Mucosa of descending colon (tissue), 3 donors: ENCODE measurements around the gene MBD1. TPM values are rescaled to one million over a fixed set of nuclear protein-coding genes. Genes with fewer than 3 reads are reported as not detected.

ENCODE experiments used
- ATAC-seq: fragments of 200-7000 bp; cut with Tn5 transposase; one replicate; pipeline ENCODE4 v1.9.1; 2020; ENCODE audit warnings: mild to moderate bottlenecking, moderate library complexity
- DNase-seq, 3 donors: peaks; one replicate each; pipeline ENCODE4 v3.0.0-alpha.2; 2020
- H3K36me3 ChIP-seq: fragments of 200-600 bp; one replicate; pipeline ENCODE4 v1.8.0; 2021; ENCODE audit warnings: low read depth, mild to moderate bottlenecking
- H3K4me1 ChIP-seq: fragments of 200-600 bp; one replicate; pipeline ENCODE4 v1.8.0; 2021; ENCODE audit warnings: low read depth, mild to moderate bottlenecking
- H3K4me3 ChIP-seq: fragments of 200-600 bp; one replicate; pipeline ENCODE4 v1.8.0; 2021; ENCODE audit warnings: mild to moderate bottlenecking
- H3K9me3 ChIP-seq: fragments of 200-600 bp; one replicate; pipeline ENCODE4 v1.8.0; 2021; ENCODE audit warnings: mild to moderate bottlenecking
- intact Hi-C, 2 donors: fragments of 100-400 bp; cut with DNase I in 1 of 2; cut with micrococcal nuclease in 1 of 2; formaldehyde crosslinking; loops; one replicate each; pipeline versions ENCODE4 v1.11.0 to v1.11.1; 2022; cut with DNase I, micrococcal nuclease
- total RNA-seq, 3 donors: library from RNA; stranded (reverse); fragmentation: NEBNext Ultra II Directional in 2 of 3; extraction: Animal tissue kit (Norgen Biotek cat#: 25700) in 2 of 3; gene quantifications; one replicate each; pipeline versions ENCODE4 v1.2.1 to v1.2.4, GENCODE V29; 2021 to 2023
- TF ChIP-seq, protein P1 (sequence below): fragments of 200-600 bp; IDR thresholded peaks from one replicate; pipeline ENCODE4 v1.8.0; 2022; ENCODE audit warnings: antibody characterized with exemption, mild to moderate bottlenecking
- donor health status: DM: no; HTN: no; CAD: no; lungs with moderate emphysema.
- donor health status: DM: no; HTN: no; CAD: no.
- donor health status: DM: no; HTN: yes; CAD: no.

The MBD1 gene
- total RNA-seq, 3 donors from 2014 or later: 71.4 to 90.2 (median 75.1) TPM

DNA sequence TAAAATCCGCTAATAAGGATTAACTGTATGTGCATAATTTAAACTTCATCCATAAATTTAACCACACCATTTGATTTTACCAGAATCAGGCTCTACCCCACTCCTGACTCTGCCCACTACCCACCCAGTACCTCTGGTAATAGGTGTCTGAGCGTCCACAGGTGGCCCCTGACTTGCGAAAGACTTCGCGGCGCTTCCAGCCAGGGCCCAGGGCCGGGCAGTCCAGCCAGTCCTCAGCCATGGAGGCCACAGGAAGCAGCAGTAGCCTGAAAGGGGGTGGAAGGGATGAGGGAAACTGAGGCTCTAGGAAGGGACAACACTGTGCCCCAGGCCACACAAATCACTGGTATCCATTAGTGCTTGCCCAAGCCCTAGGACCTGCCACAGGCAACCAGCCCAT, 1.6 kb downstream of the MBD1 start:
- Histone ChIP-seq H3K4me3 (no peak overlapping the region), H3K9me3 (no peaks in the 10 kb centered on the region), H3K4me1 (peaks cover 26% of the 10 kb centered on the region), H3K36me3 (peaks cover 13% of the 10 kb centered on the region)
- DNase-seq (no peak), ATAC-seq (no peak)
- TF ChIP-seq, protein P1, sequence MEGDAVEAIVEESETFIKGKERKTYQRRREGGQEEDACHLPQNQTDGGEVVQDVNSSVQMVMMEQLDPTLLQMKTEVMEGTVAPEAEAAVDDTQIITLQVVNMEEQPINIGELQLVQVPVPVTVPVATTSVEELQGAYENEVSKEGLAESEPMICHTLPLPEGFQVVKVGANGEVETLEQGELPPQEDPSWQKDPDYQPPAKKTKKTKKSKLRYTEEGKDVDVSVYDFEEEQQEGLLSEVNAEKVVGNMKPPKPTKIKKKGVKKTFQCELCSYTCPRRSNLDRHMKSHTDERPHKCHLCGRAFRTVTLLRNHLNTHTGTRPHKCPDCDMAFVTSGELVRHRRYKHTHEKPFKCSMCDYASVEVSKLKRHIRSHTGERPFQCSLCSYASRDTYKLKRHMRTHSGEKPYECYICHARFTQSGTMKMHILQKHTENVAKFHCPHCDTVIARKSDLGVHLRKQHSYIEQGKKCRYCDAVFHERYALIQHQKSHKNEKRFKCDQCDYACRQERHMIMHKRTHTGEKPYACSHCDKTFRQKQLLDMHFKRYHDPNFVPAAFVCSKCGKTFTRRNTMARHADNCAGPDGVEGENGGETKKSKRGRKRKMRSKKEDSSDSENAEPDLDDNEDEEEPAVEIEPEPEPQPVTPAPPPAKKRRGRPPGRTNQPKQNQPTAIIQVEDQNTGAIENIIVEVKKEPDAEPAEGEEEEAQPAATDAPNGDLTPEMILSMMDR: no peak
- intact Hi-C loops: no loop called here

DNA sequence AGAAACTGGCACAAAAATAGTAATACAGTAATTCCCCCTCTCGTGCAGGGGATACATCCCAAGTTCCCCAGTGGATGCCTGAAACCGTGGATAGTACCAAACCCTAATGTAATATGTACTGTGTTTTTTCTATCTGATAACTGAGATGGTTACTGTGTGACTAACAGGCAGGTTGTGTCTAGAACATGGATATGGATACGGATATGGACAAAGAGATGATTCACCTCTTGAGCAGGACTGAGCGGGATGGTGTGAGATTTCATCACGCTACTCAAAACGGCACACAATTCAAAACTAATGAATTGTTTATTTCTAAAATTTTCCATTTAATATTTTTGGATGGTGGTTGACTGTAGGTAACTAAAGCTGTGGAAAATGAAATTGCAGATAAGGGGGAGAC, 3.4 kb downstream of the MBD1 start:
- H3K4me1 ChIP-seq: peaks cover 26% of the 10 kb centered on the region
- H3K36me3 ChIP-seq: peaks cover 20% of the 10 kb centered on the region
- DNase-seq (no peak), ATAC-seq (no peak)
- intact Hi-C loops: no loop called here
- no peak overlapping the region for H3K4me3 ChIP-seq
- TF ChIP-seq, protein P1: no peak
- H3K9me3 ChIP-seq: no peaks in the 10 kb centered on the region

DNA sequence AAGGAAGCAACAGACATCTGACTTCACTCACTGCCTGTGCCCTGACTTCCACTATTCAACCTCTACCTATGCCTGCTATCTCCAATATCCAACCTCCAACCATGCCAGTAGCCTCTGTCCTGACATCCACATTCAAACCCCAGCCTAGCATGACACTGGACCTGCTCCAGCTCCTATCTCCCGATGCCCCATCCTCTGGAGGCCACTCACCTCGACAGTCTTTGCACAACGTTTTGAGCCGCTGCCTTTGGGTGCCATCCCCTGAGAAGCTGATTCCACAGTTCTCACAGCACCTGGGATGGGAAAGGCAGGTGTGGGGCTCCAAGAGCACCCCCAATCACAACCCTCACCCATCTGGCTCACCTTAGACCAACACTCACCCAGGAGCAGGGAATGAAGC, 4.9 kb downstream of the MBD1 start:
- DNase-seq (no peak), ATAC-seq (no peak)
- peaks cover 23% of the 10 kb centered on the region for H3K36me3 ChIP-seq

DNA sequence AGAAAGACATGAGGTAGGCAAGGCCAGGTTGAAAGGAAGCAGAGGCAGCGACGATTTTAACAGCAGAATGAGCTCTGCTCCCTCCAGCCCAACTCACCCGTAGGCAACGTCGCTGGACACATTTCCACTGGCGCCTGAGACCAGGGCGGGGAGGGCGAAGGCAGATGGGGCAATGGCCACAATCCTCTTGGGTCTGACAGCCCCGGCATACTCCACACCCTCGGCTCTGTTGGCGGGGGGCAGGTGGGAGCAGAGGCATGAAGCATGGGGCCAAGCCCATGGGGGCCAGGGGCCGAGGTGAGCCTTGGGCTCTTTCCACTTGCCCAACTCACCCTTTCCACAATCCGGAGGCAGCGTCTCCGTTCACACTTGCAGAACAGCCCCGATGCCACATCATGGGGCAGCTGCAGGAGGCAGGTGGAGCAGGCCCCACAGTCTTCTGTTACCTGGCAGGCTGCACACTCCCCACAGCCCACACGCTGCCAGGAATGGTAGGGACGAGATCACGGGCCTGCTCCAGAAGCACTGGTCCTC, 5.8 kb downstream of the MBD1 start:
- ATAC-seq (no peak), DNase-seq (peak in 1 of 3 donors; percentile 39)

More for the DNA sequence above, 4.9 kb downstream of the MBD1 start:
- H3K9me3 ChIP-seq: no peaks in the 10 kb centered on the region
- intact Hi-C loops: no loop called here
- TF ChIP-seq, protein P1: no peak
- peaks cover 21% of the 10 kb centered on the region for H3K4me1 ChIP-seq
- no peak overlapping the region for H3K4me3 ChIP-seq

DNA sequence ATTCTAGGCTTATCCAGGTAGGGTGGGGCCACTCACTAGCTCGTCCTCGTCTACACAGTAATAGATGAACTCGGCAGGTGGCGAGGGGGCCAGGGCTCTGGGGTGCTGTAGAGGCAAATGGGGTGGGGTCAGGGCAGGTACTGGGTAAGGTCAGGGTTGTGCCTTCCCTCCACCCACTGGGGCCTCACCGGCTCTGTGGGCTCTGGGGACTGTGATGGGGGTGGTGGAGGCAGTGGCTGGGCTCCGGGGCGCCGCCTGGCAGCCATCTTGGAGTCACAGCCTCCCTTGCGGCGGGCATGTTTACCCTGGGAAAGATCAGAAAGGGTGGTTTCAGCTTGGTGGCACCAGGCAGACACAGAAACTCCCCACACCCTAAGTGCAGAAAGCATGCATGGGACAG, 6.4 kb downstream of the MBD1 start:
- ATAC-seq (no peak), DNase-seq (no peak)
- H3K36me3 ChIP-seq: peaks cover 21% of the 10 kb centered on the region
- peaks cover 14% of the 10 kb centered on the region for H3K4me1 ChIP-seq
- intact Hi-C loops: no loop called here
- TF ChIP-seq, protein P1: no peak
- no peaks in the 10 kb centered on the region for H3K9me3 ChIP-seq
- H3K4me3 ChIP-seq: no peak overlapping the region

More for the DNA sequence above, 5.8 kb downstream of the MBD1 start:
- Histone ChIP-seq H3K9me3 (no peaks in the 10 kb centered on the region), H3K4me3 (no peak overlapping the region), H3K36me3 (peaks cover 21% of the 10 kb centered on the region), H3K4me1 (peaks cover 20% of the 10 kb centered on the region)
- intact Hi-C loops: no loop called here
- TF ChIP-seq, protein P1: no peak

DNA sequence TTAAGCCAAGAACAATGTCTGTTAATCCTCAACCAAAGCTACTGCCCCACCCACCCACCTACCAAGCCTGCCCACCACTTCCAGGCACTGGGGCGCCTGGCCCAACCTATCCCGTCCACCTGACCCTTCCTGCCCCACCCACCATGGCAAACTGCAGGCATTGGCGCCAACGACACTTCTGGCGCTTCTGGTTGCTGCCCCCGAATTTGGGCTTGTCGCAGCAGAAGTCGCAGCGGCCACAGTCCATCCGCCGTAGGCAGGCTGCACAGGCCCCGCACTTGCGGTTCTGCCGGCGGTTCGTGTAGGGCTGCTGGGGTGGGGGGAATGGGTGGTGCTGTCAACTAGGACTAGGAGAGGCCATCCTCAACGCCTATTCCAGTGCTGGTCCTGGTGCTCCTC, 7.3 kb downstream of the MBD1 start:
- intact Hi-C loops: no loop called here
- DNase-seq (no peak), ATAC-seq (no peak)
- peaks cover 5% of the 10 kb centered on the region for H3K4me1 ChIP-seq
- no peak overlapping the region for H3K4me3 ChIP-seq
- H3K9me3 ChIP-seq: no peaks in the 10 kb centered on the region
- TF ChIP-seq, protein P1: no peak
- H3K36me3 ChIP-seq: peaks cover 21% of the 10 kb centered on the region
